GM12865 (cell line): Measurements from ENCODE around the gene DMWD.

Source experiments
- DNase-seq: peaks from one replicate; pipeline ENCODE4 v3.0.0; 2010; ENCODE audit warnings: low read depth
- H3K4me3 ChIP-seq: 2 replicates; pipeline ENCODE4 v1.5.1; 2011; ENCODE audit warnings: mild to moderate bottlenecking, low read depth, low read length, control low read depth
- CTCF ChIP-seq: IDR thresholded peaks from 2 replicates; pipeline ENCODE4 v1.5.1; 2011; ENCODE audit warnings: low read length, control low read depth, low read depth, inconsistent platforms; ENCODE audit not compliant: insufficient read depth; ENCODE audit errors: missing control alignments

DMWD gene

GRCh38 chr19:45739498-45740439 lies 52.9 kb downstream of the DMWD start:
- peak; percentile 65 for DNase-seq
- no peak for TF ChIP-seq CTCF

GRCh38 chr19:45733160-45733810 lies 59.4 kb downstream of the DMWD start, which contains the start of gene MEIOSIN:
Gene MEIOSIN (plus strand): TSS chr19:45733439. CDS start chr19:45735377, 1,938 bp downstream.
- no peak for DNase-seq
- H3K4me3 ChIP-seq, result no peak within 1 kb of the TSS
- TF ChIP-seq CTCF, result no peak

More at GRCh38 chr19:45739498-45740439, 52.9 kb downstream of the DMWD start:
- H3K4me3 ChIP-seq, result no peak overlapping the region
